DMS 273 (cell line): ENCODE data around the gene F2.
A peak's percentile ranks its signal among the peaks of the same experiment; 100 is the strongest.
"Not testable (repeated sequence)": the region's sequence is repeated elsewhere in the genome, so short reads cannot be mapped to it uniquely, and the experiment has no call there.

ENCODE experiments used
- DNase-seq: peaks from one replicate; lab custom pipeline; 2025; ENCODE audit not compliant: unreplicated experiment; lab: John Stamatoyannopoulos, UW

The F2 gene

DNA sequence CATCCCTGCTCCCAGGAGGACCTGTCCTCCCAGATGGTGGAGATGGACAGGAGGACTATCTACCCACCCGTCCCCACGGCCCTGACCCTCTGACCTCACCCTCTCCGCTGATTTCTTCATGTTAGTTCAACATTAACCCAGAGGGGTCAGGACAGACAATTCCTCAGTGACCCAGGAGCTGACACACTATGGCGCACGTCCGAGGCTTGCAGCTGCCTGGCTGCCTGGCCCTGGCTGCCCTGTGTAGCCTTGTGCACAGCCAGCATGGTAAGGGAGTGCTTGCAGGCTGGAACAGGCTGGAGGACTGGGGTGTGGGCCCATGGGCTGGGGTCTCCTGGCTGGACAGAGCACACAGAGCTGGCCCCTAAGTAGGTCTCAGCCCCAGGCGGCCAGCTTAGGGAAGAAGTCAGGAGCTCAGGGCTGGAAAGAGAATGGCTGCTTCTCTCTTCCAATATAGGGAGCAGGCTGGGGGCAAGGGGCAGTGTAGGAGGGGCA is at the start of gene F2:
F2 (plus strand) TSS at position 166 of the 495 bp plus-strand sequence; CDS start at position 189, 23 bp downstream.
- no peak for DNase-seq

DNA sequence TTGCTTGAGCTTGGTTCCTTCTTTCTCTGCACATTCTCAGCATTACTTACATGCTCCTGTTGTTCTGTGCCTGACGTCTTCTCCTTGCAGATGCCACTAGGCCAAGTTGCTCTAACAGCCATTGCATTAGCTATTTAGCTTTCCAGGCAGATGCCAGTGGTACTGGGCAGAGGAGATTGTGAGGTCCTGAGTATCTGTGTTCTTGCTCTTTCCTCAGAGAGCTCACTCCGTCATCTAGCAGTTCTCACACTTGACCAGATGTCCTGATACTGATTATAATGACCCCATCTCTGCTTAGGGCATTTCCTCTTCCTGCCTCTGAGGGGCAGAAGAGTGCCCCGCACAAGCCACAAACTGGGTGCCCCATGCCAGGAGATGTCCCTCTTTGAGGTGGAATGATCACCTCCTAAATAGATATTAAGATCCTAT is 49.3 kb upstream of the F2 start:
- DNase-seq: peak; percentile 33

DNA sequence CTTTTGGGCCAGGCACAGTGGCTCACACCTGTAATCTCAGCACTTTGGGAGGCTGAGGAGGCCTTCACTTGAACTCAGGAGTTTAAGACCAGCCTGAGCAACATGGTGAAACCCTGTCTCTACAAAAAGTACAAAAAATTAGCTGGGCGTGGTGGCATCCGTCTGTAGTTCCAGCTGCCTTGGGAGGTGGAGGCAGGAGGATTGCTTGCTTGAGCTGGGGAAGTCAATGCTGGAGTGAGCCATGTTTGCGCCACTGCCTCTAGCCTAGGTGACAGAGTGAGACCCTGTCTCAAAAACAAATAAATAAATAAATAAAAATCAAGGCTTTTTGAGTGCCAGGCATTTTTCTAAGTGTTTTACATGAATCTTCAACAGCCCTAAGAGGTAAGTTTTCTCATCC is 48.5 kb upstream of the F2 start:
- DNase-seq: not testable (repeated sequence)

DNA sequence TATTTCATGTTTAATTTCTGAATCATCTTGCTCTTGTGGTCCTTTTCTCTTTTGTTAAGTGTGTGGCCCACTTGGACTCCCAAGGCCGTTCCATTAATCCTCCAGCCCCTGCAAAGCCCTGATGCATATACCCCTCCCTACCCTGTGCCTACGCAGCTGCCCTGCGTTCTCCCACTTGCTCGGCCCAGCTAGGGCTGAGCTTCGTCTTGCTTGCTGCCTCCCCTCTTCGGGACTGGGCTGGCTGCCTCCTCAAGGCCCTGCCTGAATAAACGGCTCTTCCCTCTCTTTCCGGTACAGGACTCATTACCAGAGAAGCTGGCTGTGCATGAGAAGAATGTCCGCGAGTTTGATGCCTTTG is 47.1 kb upstream of the F2 start:
- DNase-seq: no peak

DNA sequence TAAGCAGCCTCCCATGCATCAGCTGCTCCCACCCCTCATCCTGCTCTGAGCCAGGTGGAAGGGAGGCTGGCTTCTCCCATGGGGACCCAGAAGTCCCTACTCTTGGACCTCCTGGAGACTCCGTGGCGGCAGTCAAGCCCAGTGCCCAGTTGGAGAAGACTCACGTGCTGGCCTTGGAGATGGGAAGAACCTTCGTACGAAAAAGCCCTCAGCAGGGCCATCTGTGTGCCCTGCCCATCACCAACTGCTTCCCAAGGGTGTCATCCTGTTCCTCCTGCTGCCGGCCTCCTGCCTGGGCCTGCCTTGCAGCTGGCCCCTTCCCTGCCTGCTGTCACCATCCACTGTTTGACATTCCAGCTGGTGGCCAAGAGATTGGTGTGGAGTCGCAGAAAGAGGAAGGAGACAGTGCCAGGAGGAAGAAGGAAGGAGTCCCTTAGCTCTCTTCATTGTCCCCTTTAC is 46.6 kb upstream of the F2 start:
- DNase-seq: peak; percentile 83

DNA sequence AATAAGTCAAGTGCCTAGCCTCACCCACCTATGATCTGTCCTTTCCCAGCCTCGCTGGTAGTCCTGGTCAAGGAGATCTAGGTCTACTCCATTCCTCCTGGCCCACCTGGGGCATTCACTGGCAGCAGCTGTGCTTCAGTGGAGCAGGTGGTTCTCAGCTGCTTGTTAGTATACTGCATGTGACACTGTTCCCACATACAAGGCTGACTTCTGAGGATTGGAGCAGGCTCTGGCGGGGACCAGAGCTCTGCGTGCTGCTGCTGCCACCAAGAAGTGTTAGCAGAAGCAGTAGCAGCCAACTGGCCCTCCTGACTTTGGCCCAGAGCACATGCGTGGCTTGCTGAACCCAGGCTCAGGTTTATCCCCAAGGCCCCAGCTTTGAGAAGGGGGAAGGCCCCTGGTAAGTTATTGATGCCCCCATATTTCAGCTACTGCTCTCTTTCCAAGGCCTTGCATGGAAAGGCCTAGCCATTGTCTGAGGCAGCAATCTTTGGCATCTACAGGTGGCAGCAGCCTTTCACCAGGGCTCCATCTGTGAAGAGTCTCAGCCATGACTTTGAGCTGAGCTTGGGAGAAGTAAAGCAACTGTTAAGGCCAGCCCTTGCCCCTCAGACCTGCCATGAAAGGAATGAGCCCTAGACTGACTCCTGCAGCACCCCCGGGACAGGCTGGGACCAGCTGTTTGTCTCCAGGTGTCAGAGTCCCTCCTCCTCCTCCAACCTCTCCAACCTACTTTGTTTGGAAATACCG is 45.1 kb upstream of the F2 start:
- DNase-seq: peak; percentile 36

DNA sequence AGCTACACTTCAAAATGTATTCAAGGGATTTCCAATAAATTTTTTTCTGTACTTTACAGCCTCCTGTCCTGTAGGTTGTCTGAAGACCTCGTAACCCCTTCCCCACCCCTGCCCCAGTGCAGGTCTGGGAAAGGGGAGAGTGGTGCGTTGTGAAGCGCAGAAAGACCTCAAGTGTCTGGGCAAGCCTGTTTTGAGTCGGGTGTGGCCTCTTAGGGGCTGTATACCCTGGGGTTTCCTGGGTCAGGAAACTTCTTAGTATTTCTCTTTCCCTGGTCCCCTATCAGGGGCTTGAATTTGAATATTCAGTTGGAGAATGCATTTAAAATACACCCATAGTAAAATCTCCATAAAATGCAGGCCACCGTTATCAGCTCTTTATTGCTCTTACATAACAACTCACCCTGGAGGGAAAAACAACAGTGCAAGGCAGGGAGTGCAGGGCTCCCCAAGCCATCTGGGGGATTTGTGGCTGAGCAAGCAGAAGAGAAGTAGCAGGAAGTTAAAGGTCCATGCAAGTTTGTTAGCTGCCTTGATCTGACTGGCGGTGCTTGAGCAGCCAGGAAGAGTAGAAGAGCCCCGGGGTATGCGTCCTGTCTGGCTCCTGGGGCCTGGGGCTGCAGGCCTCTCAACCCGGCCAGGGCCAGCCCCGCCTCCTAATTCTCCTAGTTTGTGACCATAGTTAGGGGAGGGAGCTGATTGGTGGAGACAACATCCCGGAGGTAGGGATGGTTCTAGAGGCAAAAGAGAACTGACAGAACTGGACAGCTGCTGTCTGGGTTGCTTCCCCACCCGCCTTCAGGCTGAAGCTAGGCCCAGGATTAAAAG is 44.3 kb upstream of the F2 start:
- DNase-seq: peak; percentile 26

DNA sequence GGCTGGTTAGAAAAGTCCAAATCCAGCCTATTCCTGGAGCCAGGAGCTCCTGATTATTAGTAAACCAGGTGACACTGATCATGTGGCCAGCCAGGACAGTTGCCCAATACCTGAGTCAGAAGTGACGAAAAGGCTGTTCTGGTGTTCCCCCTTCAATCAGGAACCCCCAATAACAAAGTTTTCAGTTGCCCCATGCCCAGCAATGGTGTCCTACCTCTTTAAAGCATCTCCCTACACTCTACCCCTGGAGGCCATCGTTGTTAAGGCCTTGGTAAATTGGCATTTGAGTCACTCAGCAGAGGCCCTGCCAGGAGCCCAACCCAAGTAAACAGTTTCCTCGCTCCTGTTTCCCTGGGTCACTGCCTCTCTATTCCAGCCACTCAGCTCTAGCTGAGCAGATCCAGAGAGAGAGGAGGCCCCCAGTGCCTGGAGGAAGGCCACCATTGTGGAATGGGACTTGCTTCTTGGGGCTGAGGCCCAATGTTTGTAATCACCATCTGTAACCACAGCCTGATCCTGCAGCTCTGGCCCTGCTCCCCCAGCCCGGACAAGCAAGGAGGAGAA is 43.6 kb upstream of the F2 start:
- DNase-seq: peak; percentile 21

DNA sequence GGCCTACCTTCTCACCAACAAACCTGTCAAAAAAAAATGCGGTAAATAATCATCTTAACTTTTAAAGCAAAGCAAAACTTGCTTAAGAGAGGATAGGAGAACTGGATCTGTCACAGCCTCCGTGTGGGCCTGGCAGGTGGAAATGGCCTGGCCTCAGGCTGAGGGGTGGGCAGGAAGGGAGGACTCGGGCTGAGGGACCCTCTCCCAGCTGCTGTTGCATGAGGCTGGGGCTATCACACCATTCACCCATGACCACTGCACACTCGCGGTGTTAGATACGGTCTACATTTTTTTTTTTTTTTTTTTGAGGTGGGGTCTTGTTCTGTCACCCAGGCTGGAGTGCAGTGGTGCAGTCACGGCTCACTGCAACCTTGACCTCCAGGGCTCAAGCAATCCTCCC is 43.1 kb upstream of the F2 start:
- DNase-seq: no peak

DNA sequence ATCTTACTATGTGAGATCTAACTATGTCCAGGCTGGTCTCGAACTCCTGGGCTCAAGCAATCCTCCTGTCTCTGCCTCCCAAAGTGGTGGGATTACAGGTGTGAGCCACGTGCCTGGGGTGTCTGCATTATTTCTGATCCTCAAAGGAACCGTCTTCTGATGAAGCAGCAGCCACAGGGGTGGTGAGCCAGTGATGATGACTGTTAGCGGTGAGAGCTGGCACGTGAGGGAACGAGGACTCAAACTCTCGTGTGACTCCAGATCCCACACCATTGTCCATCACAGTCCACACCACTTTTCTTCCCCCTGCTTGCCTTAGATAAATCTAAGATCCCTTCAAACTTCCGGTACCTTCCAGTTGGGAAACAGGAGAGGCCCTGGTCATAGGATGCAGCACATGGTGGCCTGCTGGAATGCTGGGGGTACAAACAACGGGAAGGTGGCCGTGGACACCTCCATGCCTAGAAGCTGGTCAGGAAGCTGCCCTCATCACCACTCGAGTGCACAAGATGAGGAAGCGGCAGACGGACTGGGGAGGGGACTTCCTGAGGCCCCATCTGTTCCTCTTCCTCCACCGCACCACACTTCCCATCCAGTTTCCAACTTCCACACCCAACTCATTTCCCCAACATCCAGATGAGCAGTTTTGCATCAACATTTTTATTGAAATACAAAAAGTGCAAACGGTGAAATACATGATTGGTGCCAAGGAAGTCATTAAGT is 42.4 kb upstream of the F2 start:
- DNase-seq: peak; percentile 19

DNA sequence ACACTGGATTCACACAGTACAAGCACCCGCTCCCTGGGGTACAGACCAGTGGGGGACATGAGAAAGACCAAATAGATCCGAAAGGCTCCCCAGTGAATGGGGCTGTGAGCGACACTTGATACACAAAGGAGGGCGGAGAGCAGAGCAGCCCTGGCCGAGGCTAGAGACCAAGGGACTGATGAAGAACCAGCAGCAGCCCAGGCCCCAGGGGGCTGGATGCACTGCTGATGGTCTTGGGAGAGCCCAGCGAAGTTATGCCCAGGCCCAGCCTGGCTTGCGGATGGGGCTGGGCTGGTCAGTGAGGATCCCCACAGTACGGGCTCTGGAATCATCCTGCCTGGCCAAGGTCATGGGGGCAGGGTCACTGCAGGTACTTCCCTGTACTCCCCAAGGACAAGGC is 41.8 kb upstream of the F2 start:
- DNase-seq: no peak

DNA sequence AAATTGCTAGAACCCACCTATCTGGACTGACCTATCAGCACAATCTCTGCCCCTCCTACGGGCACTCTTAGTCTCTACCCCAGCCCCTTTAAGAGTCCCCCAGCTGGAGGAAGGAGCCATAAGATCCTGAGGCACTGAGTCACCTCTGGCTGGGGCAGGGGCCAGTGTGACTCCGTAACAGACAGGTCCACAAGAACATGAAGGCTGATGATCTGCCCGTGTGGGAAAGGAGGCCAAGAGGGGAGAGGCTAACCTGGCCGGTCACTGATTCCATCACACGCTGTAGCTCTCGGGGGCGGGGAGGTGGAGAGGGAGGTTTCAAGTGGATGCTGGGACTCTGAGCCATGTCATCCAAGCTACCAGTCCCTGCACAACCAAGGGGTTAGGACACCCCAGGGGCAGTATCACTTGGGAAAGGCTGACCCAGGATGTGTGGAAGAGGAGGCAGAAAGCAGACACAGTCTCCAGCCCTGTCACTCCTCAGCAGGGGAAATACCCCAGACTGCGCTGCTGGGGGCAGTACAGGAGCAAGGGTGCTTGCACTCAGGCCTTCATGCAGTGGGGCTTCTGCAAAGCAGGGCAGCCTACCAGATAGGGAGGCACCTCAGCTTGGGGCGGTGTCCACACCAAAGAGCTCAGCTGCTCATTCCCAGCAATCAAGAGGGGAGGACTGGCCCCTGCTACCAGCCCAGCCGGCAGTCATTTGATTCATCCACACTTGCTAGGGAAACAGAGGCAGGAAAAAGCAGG is 40.8 kb upstream of the F2 start:
- DNase-seq: peak; percentile 41

DNA sequence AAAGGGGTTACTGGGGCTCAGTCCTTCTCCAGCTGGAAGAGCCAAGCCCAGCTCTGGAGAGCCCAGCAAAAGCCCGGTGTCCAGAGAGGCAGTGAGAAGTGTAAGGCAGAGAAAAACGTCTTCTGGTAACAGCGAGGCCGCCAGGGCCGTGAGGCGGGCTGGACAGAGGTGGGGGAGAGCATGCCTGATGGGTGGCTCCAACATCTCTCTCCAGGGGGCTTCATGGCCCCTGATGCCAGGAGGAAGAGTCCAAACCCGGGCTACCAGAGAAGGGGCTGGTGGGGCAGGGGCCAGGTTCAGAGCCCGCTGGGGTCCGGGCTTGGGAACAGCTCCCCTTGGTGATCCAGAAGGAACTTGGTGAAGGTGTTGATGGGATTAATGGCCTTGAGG is 40.3 kb upstream of the F2 start:
- no peak for DNase-seq

DNA sequence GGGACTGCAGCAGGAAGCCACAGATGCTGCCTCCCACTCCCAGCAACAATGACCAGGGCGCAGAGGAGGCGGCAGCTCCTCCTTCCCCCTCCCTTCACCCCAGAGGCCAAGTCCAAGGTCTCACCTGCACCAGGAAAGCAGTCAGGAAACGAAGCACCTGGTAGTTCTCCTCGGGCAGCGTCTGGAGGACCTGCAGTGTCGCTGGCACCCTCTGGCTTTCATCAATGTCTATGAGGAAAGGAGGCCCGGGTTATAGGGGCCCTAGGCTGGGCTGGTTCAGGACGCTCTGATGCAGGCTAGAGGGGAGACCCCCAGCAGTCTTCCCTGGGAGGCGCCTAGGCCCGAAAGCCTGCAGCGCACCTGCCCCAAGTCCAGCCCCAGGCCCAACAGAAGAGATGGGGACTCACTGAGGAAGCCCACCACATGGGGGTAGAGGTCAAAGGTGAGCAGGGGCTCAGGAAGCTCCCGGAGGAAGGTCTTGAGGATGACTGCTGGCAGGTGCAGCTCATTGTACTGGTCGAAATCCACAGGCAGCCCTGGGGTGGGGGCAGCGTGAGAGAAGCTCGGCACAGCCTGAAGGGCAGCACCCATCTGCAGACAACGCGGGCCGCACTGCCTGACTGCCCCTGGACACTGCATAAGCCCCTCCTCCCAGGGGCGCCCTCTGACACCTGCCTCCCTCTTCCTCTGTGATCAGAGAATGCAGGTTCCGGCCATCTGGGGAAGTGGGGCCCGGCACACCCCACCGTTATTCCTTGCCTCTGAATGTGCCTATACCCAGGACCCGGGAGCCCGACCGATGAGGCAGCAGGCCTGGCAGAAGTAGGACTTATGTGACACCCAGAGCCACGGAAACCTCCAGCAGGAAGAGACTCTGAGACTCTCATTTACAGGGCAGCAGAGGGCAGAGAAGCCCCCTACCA is 39.5 kb upstream of the F2 start:
- no peak for DNase-seq

DNA sequence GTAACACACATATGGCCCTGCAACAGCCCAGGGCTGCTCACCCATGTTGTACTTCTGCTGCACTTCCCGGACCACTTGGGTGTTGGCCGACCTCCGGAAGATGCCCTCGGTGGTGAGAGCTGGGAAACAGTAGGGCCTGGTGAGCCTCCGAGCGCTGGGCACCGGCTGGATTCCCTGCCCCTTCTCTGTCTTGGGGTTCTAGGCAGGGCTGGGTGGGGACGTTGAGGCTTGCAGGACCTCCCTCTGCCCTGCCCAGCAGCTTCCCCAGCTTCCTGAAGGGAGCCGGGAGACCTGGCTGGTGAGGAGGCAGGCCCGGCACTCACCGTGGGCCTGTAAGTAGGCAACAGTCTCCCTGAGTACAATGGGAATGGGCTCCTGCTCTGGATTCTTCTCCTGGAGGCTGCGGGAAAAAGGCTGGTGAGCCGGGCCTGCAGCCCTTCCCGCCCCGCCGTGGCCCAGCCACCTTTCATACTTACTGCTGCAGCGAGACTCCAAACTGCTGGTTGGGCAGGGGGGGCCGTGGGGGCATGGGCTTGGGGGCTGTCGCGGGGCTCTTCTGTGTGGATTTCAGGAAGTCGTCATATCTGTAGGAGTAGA is 38.8 kb upstream of the F2 start:
- DNase-seq: no peak

DNA sequence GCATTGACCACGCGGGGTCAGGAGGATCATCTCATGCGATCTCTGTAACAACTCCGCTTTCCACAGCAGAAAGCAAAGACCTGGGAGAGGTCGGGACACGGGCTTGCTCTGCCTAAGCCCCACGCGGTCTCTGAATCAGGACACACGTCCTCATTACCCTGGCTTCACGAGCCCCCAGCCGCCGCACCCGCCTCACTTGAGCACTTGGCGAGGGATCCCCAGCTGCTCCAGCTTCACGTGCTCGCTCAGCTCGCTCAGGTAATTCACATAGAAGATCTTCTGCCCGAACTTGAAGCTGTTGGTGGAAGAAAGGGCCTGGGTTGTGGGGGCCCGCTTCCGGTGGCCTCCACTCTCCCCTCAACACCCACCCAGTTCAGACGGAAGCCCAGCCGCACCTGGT is 38.2 kb upstream of the F2 start:
- no peak for DNase-seq

DNA sequence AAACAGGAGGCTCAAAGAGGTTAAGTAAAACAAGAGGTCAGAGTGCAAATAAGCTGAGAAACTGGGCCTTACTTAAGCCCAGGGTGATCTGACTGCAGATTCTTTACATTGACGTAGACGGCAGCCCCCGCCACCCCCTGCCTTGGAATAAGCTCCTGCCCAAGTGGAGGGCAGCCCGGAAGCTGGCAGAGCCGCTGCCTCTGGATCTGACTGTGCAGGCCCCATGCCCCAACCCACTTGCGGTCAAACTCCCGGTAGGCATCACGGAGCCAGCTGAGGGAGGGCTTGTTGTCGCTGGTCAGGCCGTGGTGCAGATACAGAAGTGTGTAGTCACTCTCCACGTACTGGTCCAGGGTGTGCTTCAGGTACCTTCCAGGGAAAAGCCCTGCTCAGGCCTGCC is 37.2 kb upstream of the F2 start:
- no peak for DNase-seq

DNA sequence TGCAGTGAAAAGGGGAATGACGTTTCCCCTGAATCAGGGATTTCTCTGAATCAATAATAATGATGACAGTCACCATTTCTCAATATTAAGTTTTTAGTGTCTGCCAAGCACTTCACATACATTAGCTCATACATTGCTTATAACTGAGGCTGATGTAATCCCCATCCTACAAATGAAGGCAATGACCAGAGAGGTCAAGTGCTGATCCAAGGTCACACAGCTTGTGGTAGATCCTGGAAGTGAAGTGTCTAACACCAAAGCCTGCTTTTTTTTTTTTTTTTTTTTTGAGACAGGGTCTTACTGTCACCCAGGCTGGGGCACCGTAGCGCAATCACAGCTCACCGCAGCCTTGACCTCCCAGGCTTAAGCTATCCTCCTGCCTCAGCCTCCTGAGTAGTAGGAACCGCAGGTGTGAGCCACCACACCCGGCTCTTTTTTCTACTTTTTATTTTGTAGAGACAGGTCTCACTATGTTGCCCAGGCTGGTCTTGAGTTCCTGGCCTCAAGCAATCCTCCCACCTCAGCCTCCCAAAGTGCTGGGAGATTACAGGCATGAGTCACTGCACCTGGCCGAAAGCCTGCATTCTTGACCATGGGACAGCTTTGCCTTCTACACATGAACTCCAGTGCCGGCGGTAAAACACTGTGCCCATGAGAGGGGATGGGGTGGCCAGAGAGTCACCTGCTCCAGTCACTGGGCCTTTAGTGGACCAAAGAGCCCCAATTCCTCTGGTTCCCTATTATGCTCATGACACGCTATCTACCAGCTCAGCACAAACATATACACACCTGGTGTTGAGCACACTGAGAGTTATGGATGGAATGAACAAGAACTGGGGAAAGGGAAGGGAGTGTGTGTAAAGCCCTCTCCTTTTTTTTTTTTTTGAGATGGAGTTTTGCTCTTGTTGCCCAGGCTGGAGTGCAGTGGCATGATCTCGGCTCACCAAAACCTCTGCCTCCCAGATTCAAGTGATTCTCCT is 36.0 kb upstream of the F2 start:
- no peak for DNase-seq
